T-helper 2 cell (primary cell): ENCODE data around the gene PPCDC.

Experiments used
- DNase-seq, 5 experiments: peaks; one replicate each; pipeline versions ENCODE4 v3.0.0 to v3.0.0-alpha.2; 2012 to 2022
- total RNA-seq, 2 donors: gene quantifications; one replicate each; lab custom pipeline; 2026; lab: John Stamatoyannopoulos, UW

The PPCDC gene
- total RNA-seq, result 4.1 to 8.3 reads per million in 2 donors

DNA sequence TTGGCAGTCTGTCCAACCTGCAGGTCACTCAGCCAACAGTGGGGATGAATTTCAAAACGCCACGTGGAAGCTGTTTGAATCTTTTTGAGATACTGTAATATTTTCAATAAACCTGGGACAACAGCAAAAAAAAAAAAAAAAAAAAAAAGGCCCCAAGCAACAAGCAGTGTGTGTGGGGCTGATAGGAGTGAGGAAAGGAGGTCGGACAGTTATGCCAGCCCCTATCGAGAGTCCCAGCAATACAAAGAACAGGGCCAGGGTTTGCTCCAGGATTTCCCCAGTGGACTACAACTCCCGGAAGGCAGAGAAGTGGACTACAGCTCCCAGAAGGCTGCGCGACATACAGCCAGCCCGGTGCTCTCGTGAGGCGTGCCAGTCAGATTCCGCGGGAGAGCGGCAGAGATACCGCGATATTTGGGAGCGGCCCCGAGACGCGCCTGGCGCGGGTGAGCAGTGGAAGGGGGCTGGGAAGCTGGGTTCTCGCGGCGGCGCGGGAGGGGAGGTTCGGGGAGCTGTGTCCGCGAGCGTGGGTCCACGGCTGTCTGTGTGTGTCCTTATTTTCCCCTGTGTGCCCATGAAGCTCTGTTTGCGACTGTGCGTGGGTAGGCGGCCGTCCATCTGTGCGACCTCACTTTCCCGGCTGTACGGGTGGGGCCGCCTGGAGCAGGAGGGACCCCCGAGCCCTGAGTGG lies at the start of gene PPCDC:
TSS of gene PPCDC (plus strand) at position 410 of the 691 bp plus-strand sequence. CDS start 4,729 bp downstream, outside the sequence.
- DNase-seq, result peak; percentile 76 to 96 (median 87)

GRCh38 chr15:74976159-74976558 lies 47.2 kb upstream of the PPCDC start:
- no peak for DNase-seq

- DNase-seq, result peak in 1 of 5 experiments; percentile 23
These were observed 45.8 kb upstream of the PPCDC start for GRCh38 chr15:74977599-74977998.

- DNase-seq, result no peak
These were observed 45.3 kb upstream of the PPCDC start for GRCh38 chr15:74978077-74978476.

- DNase-seq, result no peak
These were observed 44.9 kb upstream of the PPCDC start for GRCh38 chr15:74978503-74978902.

GRCh38 chr15:74982183-74982582 lies 41.2 kb upstream of the PPCDC start:
- no peak for DNase-seq

DNA sequence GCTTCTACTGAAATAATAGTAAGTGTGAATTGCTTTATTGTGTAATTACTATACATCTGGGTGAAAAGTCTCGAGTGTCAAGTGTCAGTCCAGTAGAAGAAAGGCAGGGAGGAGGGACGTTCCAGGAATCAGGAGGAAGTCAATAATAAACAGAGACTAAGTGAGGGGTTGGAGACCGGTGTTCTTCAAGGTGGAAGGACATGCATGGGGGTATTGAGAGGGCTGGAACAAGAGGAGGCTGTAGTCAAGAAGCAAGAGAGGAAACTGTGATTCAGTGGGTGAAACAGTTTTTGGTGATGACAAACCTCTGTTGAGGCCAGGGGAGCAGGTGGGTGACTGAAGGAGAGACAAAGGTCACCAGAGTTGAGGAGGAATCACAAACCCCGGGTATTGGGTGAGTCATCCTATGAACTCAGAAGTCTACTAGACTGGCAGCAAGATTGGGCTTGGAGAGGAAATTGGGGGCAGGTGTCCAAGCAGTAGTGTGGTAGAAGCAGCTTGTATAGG lies 39.6 kb upstream of the PPCDC start:
- DNase-seq, result peak in 2 of 5 experiments; percentile 27 to 33

- DNase-seq, result peak in 1 of 5 experiments; percentile 49
These were observed 35.2 kb upstream of the PPCDC start for GRCh38 chr15:74988007-74988800.

- no peak for DNase-seq
These were observed 33.9 kb upstream of the PPCDC start for GRCh38 chr15:74989527-74989926.

- no peak for DNase-seq
These were observed 30.8 kb upstream of the PPCDC start for GRCh38 chr15:74992619-74993018.

GRCh38 chr15:74994236-74994635 lies 29.2 kb upstream of the PPCDC start:
- no peak for DNase-seq

GRCh38 chr15:74994685-74995084 lies 28.7 kb upstream of the PPCDC start:
- no peak for DNase-seq

DNA sequence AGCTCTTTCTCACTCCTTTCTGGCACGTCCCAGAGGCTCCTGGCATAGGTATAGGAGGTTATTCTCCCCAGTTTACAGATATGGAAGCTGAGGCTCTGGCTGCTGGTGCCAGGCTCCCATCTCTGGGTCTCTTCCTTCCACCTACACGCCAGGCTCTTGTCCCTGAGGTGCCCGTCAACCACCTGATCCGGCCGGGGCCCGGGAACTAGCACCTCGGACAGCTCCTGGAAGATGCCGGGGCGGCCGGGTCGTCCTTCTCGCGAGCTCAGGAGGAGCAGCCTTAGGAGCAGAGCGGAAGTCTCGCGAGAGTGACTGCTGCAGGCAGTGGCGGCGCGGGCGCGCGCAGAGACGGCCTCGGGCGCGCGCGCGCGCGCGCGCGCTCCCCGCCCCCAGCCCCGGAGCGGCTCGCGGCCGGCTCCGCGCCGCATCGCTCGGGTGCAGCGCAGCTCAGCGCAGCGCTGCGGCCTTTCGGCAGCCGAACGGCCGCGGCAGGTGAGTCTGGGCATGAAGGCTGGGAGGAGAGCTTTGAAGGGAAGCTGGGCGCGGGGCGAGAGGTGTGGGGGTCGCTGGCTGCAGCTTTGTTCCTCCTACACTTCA lies 28.1 kb upstream of the PPCDC start, which contains the start of gene SCAMP5:
TSS of gene SCAMP5 (plus strand) at position 382 of the 597 bp plus-strand sequence. CDS start 16,277 bp downstream, outside the sequence.
- peak; percentile 75 to 96 (median 87) for DNase-seq

GRCh38 chr15:74995779-74996765 lies 27.3 kb upstream of the PPCDC start:
- no peak for DNase-seq

GRCh38 chr15:74997141-74997540 lies 26.2 kb upstream of the PPCDC start:
- no peak for DNase-seq

GRCh38 chr15:74997543-74997942 lies 25.8 kb upstream of the PPCDC start:
- no peak for DNase-seq

DNA sequence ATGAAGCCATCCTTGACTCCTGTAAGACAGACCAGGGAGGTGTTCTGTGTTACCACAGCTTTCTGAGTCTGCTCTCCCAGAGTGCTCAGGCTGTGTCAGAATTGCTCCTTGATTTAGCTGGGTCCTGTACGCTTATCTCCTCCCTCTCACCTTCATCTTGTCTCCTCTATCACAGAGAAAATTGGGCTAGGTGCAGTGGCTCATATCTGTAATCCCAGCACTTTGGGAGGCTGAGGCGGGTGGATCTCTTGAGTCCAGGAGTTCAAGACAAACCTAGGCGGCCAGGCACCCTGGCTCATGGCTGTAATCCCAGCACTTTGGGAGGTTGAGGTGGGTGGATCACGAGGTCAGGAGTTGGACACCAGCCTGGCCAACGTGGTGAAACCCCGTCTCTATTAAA lies 22.1 kb upstream of the PPCDC start:
- DNase-seq, result no peak

- no peak for DNase-seq
These were observed 21.0 kb upstream of the PPCDC start for GRCh38 chr15:75002398-75002797.

DNA sequence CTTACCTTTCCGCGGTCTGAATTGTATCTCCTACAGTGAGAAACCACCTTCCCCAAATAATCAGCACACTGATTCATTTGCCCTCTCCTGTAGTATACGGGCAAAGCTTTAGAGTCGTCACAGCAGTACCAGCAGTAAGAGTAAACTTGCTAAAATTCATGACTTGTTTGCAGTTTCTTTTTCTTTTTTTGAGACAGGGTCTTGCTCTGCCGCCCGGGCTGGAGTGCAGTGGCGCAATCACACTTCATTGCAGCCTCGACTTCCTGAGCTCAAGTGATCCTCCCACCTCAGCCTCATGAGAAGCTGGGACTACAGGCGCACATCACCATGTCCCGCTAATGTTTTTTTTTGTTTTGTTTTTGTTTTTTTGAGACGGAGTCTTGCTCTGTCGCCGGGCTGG lies 16.2 kb upstream of the PPCDC start:
- no peak for DNase-seq

GRCh38 chr15:75008221-75008625 lies 15.2 kb upstream of the PPCDC start:
- no peak for DNase-seq

DNA sequence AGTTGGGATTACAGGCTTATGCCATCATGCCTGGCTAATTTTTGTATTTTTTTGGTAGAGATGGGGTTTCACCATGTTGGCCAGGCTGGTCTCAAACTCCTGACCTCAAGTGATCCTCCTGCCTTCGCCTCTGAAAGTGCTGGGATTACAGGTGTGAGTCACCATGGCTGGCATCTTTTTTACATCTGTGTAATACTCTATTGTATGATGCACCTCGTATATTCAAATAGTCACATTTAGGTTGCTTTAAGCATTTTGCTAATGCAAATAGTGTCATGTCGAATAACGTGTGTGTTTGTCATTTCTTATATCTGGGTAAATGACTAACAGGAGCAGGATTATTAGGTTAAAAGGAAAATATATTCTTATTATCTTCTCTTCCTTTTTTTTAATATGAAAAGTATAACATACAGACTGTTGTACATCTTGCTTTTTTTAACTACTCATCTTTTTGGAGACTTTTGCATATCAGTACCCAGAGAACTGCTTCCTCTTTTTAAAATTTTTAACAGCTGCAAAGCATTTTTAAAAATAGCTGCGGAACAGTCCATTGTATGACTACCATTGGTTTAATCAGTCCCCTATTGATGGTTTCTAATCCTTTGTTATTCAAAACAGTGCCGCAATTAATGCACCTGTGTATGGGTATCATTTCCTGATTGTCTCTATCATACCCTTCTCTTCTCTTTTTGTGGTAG lies 14.6 kb upstream of the PPCDC start:
- no peak for DNase-seq
